Left lung (tissue), 10 donors: ENCODE measurements around the gene TRAPPC2L. TPM values are rescaled to one million over a fixed set of nuclear protein-coding genes. Genes with fewer than 3 reads are reported as not detected.
A peak's percentile ranks its signal among the peaks of the same experiment; 100 is the strongest.

ENCODE experiments used
- ATAC-seq: fragments of 200-7000 bp; cut with Tn5 transposase; one replicate; pipeline ENCODE4 v1.9.1; 2020; ENCODE audit warnings: moderate library complexity
- DNase-seq, 4 donors: peaks; one replicate each; pipeline ENCODE4 v3.0.0-alpha.2; 2013 to 2020
- H3K27ac ChIP-seq, 2 donors: fragments of 200-600 bp; sonication (generic) in 1 of 2; one replicate each; pipeline versions ENCODE4 v1.5.0 to v1.8.0; 2020 to 2021
- H3K27me3 ChIP-seq, 2 donors: fragments of 200-600 bp; sonication (generic) in 1 of 2; one replicate each; pipeline versions ENCODE4 v1.5.0 to v1.8.0; 2020 to 2021
- H3K36me3 ChIP-seq, 2 donors: fragments of 200-600 bp; sonication (generic) in 1 of 2; one replicate each; pipeline versions ENCODE4 v1.5.0 to v1.8.0; 2020 to 2021
- H3K4me1 ChIP-seq, 2 donors: fragments of 200-600 bp; one replicate each; pipeline ENCODE4 v1.8.0; 2021
- H3K4me3 ChIP-seq, 2 donors: fragments of 200-600 bp; sonication (generic) in 1 of 2; one replicate each; pipeline versions ENCODE4 v1.5.0 to v1.8.0; 2020 to 2021; ENCODE audit warnings: mild to moderate bottlenecking in 1 of 2
- H3K9me3 ChIP-seq, 2 donors: fragments of 200-600 bp; sonication (generic) in 1 of 2; one replicate each; pipeline versions ENCODE4 v1.5.0 to v1.8.0; 2020 to 2021
- intact Hi-C, 2 donors: fragments of 100-400 bp; cut with DNase I; formaldehyde crosslinking; loops; one replicate each; pipeline versions ENCODE4 v1.11.2 to v1.14.2; 2022
- polyA plus RNA-seq, 6 donors: library from polyadenylated mRNA; unstranded; fragments of 120-200 nt; gene quantifications; one replicate each; pipeline ENCODE4 v1.2.1, GENCODE V29; 2013; ENCODE audit not compliant: insufficient read length in 6 of 6
- total RNA-seq, 2 donors: library from RNA; stranded (reverse); fragmentation: NEBNext Ultra II Directional; extraction: Animal tissue kit (Norgen Biotek cat#: 25700); gene quantifications; one replicate each; pipeline ENCODE4 v1.2.1, GENCODE V29; 2021
- TF ChIP-seq, protein P1 (sequence below), 2 donors: fragments of 200-600 bp; sonication (generic) in 1 of 2; IDR thresholded peaks; one replicate each; pipeline versions ENCODE4 v1.5.0 to v1.8.0; 2021; ENCODE audit warnings: antibody characterized with exemption in 2 of 2
- donor health status: DM: no; HTN: yes; CAD: no.
- donor health status: DM: no; HTN: no; CAD: no.

Gene TRAPPC2L
- total and polyA plus RNA-seq, 8 donors: 47.3 to 74.4 (median 69.4) TPM

GRCh38 chr16:88857728-88858339, 907 bp downstream of the TRAPPC2L start:
- ATAC-seq (peak; percentile 82), DNase-seq (peak; percentile 53 to 91 (median 80))
- Histone ChIP-seq H3K4me1 (peaks cover 21 to 58% of the 10 kb centered on the region in 2 donors), H3K27ac (peak overlapping the region; percentile 63 to 83), H3K4me3 (peak overlapping the region; percentile 90 to 100), H3K9me3 (no peaks in the 10 kb centered on the region), H3K27me3 (no peaks in the 10 kb centered on the region), H3K36me3 (peaks cover 0 to 44% of the 10 kb centered on the region in 2 donors)
- TF ChIP-seq, protein P1, sequence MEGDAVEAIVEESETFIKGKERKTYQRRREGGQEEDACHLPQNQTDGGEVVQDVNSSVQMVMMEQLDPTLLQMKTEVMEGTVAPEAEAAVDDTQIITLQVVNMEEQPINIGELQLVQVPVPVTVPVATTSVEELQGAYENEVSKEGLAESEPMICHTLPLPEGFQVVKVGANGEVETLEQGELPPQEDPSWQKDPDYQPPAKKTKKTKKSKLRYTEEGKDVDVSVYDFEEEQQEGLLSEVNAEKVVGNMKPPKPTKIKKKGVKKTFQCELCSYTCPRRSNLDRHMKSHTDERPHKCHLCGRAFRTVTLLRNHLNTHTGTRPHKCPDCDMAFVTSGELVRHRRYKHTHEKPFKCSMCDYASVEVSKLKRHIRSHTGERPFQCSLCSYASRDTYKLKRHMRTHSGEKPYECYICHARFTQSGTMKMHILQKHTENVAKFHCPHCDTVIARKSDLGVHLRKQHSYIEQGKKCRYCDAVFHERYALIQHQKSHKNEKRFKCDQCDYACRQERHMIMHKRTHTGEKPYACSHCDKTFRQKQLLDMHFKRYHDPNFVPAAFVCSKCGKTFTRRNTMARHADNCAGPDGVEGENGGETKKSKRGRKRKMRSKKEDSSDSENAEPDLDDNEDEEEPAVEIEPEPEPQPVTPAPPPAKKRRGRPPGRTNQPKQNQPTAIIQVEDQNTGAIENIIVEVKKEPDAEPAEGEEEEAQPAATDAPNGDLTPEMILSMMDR (IDR thresholded peaks at IDR 0.05): peak; percentile 46 to 66
- intact Hi-C loops: no loop called here

GRCh38 chr16:88859381-88860091, 2.6 kb downstream of the TRAPPC2L start:
- ATAC-seq (no peak), DNase-seq (no peak)
- no peaks in the 10 kb centered on the region for H3K9me3 ChIP-seq
- H3K27ac ChIP-seq: no peak overlapping the region
- peaks cover 0 to 50% of the 10 kb centered on the region in 2 donors for H3K36me3 ChIP-seq
- no peak overlapping the region for H3K4me3 ChIP-seq
- intact Hi-C loops: no loop called here
- H3K27me3 ChIP-seq: no peaks in the 10 kb centered on the region
- H3K4me1 ChIP-seq: peaks cover 17 to 41% of the 10 kb centered on the region in 2 donors
- TF ChIP-seq, protein P1 (IDR thresholded peaks at IDR 0.05): no peak

GRCh38 chr16:88861359-88861758, 4.4 kb downstream of the TRAPPC2L start:
- DNase-seq: no peak
- intact Hi-C loops: no loop called here
- Histone ChIP-seq H3K36me3 (peaks cover 0 to 50% of the 10 kb centered on the region in 2 donors), H3K9me3 (no peaks in the 10 kb centered on the region), H3K4me1 (peaks cover 9 to 23% of the 10 kb centered on the region in 2 donors), H3K27ac (no peak overlapping the region), H3K4me3 (no peak overlapping the region), H3K27me3 (peaks cover 0 to 9% of the 10 kb centered on the region in 2 donors)
- ATAC-seq: no peak
- TF ChIP-seq, protein P1 (IDR thresholded peaks at IDR 0.05): no peak

DNA sequence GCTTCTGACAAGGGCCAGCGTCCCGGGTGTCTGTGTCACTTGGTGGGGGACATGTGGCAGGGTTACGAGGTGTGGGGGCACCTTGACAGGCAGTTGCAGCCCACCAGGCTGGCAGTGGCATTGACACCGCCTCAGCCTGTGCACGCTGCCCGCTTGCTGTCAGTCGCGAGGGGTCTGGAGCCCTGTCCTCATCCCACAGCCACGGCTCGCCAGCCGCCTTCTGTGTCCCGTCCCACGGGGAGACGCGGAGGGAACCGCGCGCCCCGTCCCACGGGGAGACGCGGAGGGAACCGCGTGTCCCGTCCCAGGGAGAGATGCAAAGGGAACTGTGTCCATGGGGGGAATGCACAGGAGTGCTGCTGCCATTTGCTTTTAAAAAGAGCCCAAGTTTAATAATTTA, 6.0 kb downstream of the TRAPPC2L start:
- intact Hi-C loops: no loop called here
- peaks cover 0 to 25% of the 10 kb centered on the region in 2 donors for H3K27me3 ChIP-seq
- no peaks in the 10 kb centered on the region for H3K9me3 ChIP-seq
- DNase-seq: no peak
- TF ChIP-seq, protein P1 (IDR thresholded peaks at IDR 0.05): no peak
- peaks cover 3 to 17% of the 10 kb centered on the region in 2 donors for H3K4me1 ChIP-seq
- ATAC-seq: no peak
- H3K36me3 ChIP-seq: peaks cover 0 to 50% of the 10 kb centered on the region in 2 donors
- H3K4me3 ChIP-seq: no peak overlapping the region
- no peak overlapping the region for H3K27ac ChIP-seq

- Histone ChIP-seq H3K36me3 (peaks cover 0 to 49% of the 10 kb centered on the region in 2 donors), H3K9me3 (no peaks in the 10 kb centered on the region), H3K27me3 (peaks cover 0 to 29% of the 10 kb centered on the region in 2 donors), H3K4me1 (peaks cover 0 to 12% of the 10 kb centered on the region in 2 donors), H3K27ac (no peak overlapping the region), H3K4me3 (no peak overlapping the region)
- DNase-seq (no peak), ATAC-seq (no peak)
- TF ChIP-seq, protein P1 (IDR thresholded peaks at IDR 0.05): no peak
- intact Hi-C loops: no loop called here
These were observed 6.5 kb downstream of the TRAPPC2L start for GRCh38 chr16:88863426-88863825.
